Parathyroid adenoma (tissue), 2 donors: ENCODE results near the gene NMD3.

Source experiments
- H2AFZ ChIP-seq: fragments of 300-600 bp; sonication (generic); one replicate; pipeline ENCODE4 v1.7.0; 2017; ENCODE audit warnings: antibody characterized with exemption, mild to moderate bottlenecking
- H3K27ac ChIP-seq: fragments of 300-600 bp; sonication (generic); one replicate; pipeline ENCODE4 v1.7.0; 2017
- H3K27me3 ChIP-seq: fragments of 300-600 bp; sonication (generic); one replicate; pipeline ENCODE4 v1.7.0; 2017; ENCODE audit warnings: low read length; ENCODE audit not compliant: control insufficient read depth, insufficient read depth
- H3K36me3 ChIP-seq: fragments of 300-600 bp; sonication (generic); one replicate; pipeline ENCODE4 v1.7.0; 2017; ENCODE audit warnings: low read length; ENCODE audit not compliant: control insufficient read depth, insufficient read depth
- H3K4me1 ChIP-seq: fragments of 300-600 bp; sonication (generic); one replicate; pipeline ENCODE4 v1.7.0; 2017; ENCODE audit warnings: control low read depth
- H3K4me2 ChIP-seq: fragments of 300-600 bp; sonication (generic); one replicate; pipeline ENCODE4 v1.7.0; 2017; ENCODE audit warnings: low read length
- H3K4me3 ChIP-seq: fragments of 300-600 bp; sonication (generic); one replicate; pipeline ENCODE4 v1.7.0; 2017; ENCODE audit warnings: low read depth, low read length
- H3K79me2 ChIP-seq: fragments of 300-600 bp; sonication (generic); one replicate; pipeline ENCODE4 v1.7.0; 2017; ENCODE audit warnings: control low read depth
- H3K9ac ChIP-seq: fragments of 300-600 bp; sonication (generic); one replicate; pipeline ENCODE4 v1.7.0; 2017; ENCODE audit warnings: mild to moderate bottlenecking
- H3K9me3 ChIP-seq: fragments of 300-600 bp; sonication (generic); one replicate; pipeline ENCODE4 v1.7.0; 2017; ENCODE audit warnings: low read length; ENCODE audit not compliant: control insufficient read depth
- TF ChIP-seq, protein P1 (sequence below): fragments of 300-600 bp; sonication (generic); IDR thresholded peaks from one replicate; pipeline ENCODE4 v1.7.0; 2017; ENCODE audit warnings: antibody characterized with exemption, mild to moderate bottlenecking
- donor health status: primary hyperparathyroidism.

The NMD3 gene

GRCh38 chr3:161265916-161266571, 44.9 kb downstream of the NMD3 start:
- no peak overlapping the region for H3K27ac ChIP-seq
- no peak overlapping the region for H2AFZ ChIP-seq
- H3K9me3 ChIP-seq = no peaks in the 10 kb centered on the region
- no peak overlapping the region for H3K4me3 ChIP-seq
- no peaks in the 10 kb centered on the region for H3K79me2 ChIP-seq
- no peak overlapping the region for H3K4me2 ChIP-seq
- no peaks in the 10 kb centered on the region for H3K27me3 ChIP-seq
- H3K36me3 ChIP-seq = no peaks in the 10 kb centered on the region
- TF ChIP-seq, protein P1, sequence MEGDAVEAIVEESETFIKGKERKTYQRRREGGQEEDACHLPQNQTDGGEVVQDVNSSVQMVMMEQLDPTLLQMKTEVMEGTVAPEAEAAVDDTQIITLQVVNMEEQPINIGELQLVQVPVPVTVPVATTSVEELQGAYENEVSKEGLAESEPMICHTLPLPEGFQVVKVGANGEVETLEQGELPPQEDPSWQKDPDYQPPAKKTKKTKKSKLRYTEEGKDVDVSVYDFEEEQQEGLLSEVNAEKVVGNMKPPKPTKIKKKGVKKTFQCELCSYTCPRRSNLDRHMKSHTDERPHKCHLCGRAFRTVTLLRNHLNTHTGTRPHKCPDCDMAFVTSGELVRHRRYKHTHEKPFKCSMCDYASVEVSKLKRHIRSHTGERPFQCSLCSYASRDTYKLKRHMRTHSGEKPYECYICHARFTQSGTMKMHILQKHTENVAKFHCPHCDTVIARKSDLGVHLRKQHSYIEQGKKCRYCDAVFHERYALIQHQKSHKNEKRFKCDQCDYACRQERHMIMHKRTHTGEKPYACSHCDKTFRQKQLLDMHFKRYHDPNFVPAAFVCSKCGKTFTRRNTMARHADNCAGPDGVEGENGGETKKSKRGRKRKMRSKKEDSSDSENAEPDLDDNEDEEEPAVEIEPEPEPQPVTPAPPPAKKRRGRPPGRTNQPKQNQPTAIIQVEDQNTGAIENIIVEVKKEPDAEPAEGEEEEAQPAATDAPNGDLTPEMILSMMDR = no peak
- H3K9ac ChIP-seq = no peak overlapping the region
- no peaks in the 10 kb centered on the region for H3K4me1 ChIP-seq

- no peaks in the 10 kb centered on the region for H3K9me3 ChIP-seq
- H3K36me3 ChIP-seq = no peaks in the 10 kb centered on the region
- H3K79me2 ChIP-seq = no peaks in the 10 kb centered on the region
- H2AFZ ChIP-seq = no peak overlapping the region
- no peaks in the 10 kb centered on the region for H3K27me3 ChIP-seq
- TF ChIP-seq, protein P1 = no peak
- H3K4me1 ChIP-seq = no peaks in the 10 kb centered on the region
- H3K9ac ChIP-seq = no peak overlapping the region
- no peak overlapping the region for H3K27ac ChIP-seq
- no peak overlapping the region for H3K4me3 ChIP-seq
- H3K4me2 ChIP-seq = no peak overlapping the region
Observed at GRCh38 chr3:161266731-161267150, 45.6 kb downstream of the NMD3 start.

- H3K9me3 ChIP-seq = no peaks in the 10 kb centered on the region
- H3K79me2 ChIP-seq = no peaks in the 10 kb centered on the region
- no peak overlapping the region for H3K4me3 ChIP-seq
- H3K9ac ChIP-seq = no peak overlapping the region
- no peaks in the 10 kb centered on the region for H3K36me3 ChIP-seq
- H3K4me2 ChIP-seq = no peak overlapping the region
- H3K27me3 ChIP-seq = no peaks in the 10 kb centered on the region
- no peaks in the 10 kb centered on the region for H3K4me1 ChIP-seq
- TF ChIP-seq, protein P1 = no peak
- H3K27ac ChIP-seq = no peak overlapping the region
- H2AFZ ChIP-seq = no peak overlapping the region
Observed at GRCh38 chr3:161267646-161268045, 46.5 kb downstream of the NMD3 start.

GRCh38 chr3:161268601-161269000, 47.5 kb downstream of the NMD3 start:
- Histone ChIP-seq H3K4me3 (no peak overlapping the region), H3K27ac (no peak overlapping the region), H3K4me1 (no peaks in the 10 kb centered on the region), H3K27me3 (no peaks in the 10 kb centered on the region), H3K4me2 (no peak overlapping the region), H3K36me3 (no peaks in the 10 kb centered on the region), H3K79me2 (no peaks in the 10 kb centered on the region), H3K9ac (no peak overlapping the region), H2AFZ (no peak overlapping the region), H3K9me3 (no peaks in the 10 kb centered on the region)
- TF ChIP-seq, protein P1 = no peak

GRCh38 chr3:161270991-161271390, 49.9 kb downstream of the NMD3 start:
- no peaks in the 10 kb centered on the region for H3K4me1 ChIP-seq
- no peaks in the 10 kb centered on the region for H3K27me3 ChIP-seq
- H3K9ac ChIP-seq = no peak overlapping the region
- H3K4me3 ChIP-seq = no peak overlapping the region
- H3K4me2 ChIP-seq = no peak overlapping the region
- no peak overlapping the region for H2AFZ ChIP-seq
- H3K27ac ChIP-seq = no peak overlapping the region
- H3K36me3 ChIP-seq = no peaks in the 10 kb centered on the region
- H3K79me2 ChIP-seq = no peaks in the 10 kb centered on the region
- TF ChIP-seq, protein P1 = no peak
- H3K9me3 ChIP-seq = no peaks in the 10 kb centered on the region
